A673 (cell line): ENCODE measurements around the gene TMEM163. TPM values are rescaled to one million over a fixed set of nuclear protein-coding genes. Genes with fewer than 3 reads are reported as not detected.

ENCODE experiments used
- BruUV-seq: library from RNA; stranded (reverse); fragments of 400-500 nt; replicated peaks from 2 replicates; lab custom pipeline; 2021; lab: Mats Ljungman, UMichigan
- CTCF ChIA-PET: fragments of 300-600 bp; sonication (Branson Sonifier 250); formaldehyde crosslinking; loops from one replicate; lab custom pipeline; 2022; ENCODE audit warnings: antibody characterized with exemption; lab: Charles Lee
- POLR2A ChIA-PET: fragments of 300-600 bp; sonication (Branson Sonifier 250); formaldehyde crosslinking; loops from one replicate; lab custom pipeline; 2022; ENCODE audit warnings: antibody characterized with exemption; ENCODE audit not compliant: low non-redundant PET; lab: Charles Lee
- DNase-seq: peaks from one replicate; pipeline ENCODE4 v3.0.0-alpha.2; 2015; ENCODE audit warnings: low spot score
- H3K27ac ChIP-seq: fragments of 200-600 bp; sonication (generic); 2 replicates; pipeline ENCODE4 v1.5.1; 2016; ENCODE audit warnings: mixed run types, low read depth, mild to moderate bottlenecking, mixed read lengths, antibody characterized with exemption, low read length; ENCODE audit not compliant: poor library complexity, severe bottlenecking
- H3K27me3 ChIP-seq: fragments of 200-600 bp; sonication (generic); replicated peaks from 2 replicates; pipeline ENCODE4 v1.6.1; 2017; ENCODE audit warnings: mixed run types, low read depth, mild to moderate bottlenecking, mixed read lengths, antibody characterized with exemption, low read length; ENCODE audit not compliant: insufficient read depth, poor library complexity
- H3K36me3 ChIP-seq: fragments of 200-600 bp; sonication (generic); 2 replicates; pipeline ENCODE4 v1.6.1; 2016; ENCODE audit warnings: mixed run types, mild to moderate bottlenecking, mixed read lengths, antibody characterized with exemption, low read length; ENCODE audit not compliant: insufficient read depth, poor library complexity, severe bottlenecking
- H3K4me1 ChIP-seq: fragments of 200-600 bp; sonication (generic); 2 replicates; pipeline ENCODE4 v1.6.1; 2017; ENCODE audit warnings: mixed run types, mild to moderate bottlenecking, mixed read lengths, antibody characterized with exemption, low read length; ENCODE audit not compliant: insufficient read depth, poor library complexity, severe bottlenecking
- H3K4me3 ChIP-seq: fragments of 200-600 bp; sonication (generic); 2 replicates; pipeline ENCODE4 v1.5.1; 2016; ENCODE audit warnings: low read depth, mixed run types, mild to moderate bottlenecking, mixed read lengths, low read length; ENCODE audit not compliant: poor library complexity, severe bottlenecking
- H3K9me3 ChIP-seq: fragments of 200-600 bp; sonication (generic); 2 replicates; pipeline ENCODE4 v1.6.1; 2016; ENCODE audit warnings: mixed run types, low read depth, mild to moderate bottlenecking, mixed read lengths, antibody characterized with exemption, low read length; ENCODE audit not compliant: poor library complexity, severe bottlenecking
- CTCF ChIP-seq: fragments of 300-800, 200-600 bp; sonication (generic); conservative IDR thresholded peaks from 2 replicates; pipeline ENCODE4 v1.5.1; 2017; ENCODE audit warnings: low read depth, mild to moderate bottlenecking, antibody characterized with exemption, low read length, moderate library complexity, mixed read lengths
- EZH2 ChIP-seq: fragments of 200-600 bp; sonication (generic); IDR thresholded peaks from 2 replicates; pipeline ENCODE4 v1.6.1; 2017; ENCODE audit warnings: borderline replicate concordance, low read depth, mild to moderate bottlenecking, mixed read lengths, antibody characterized with exemption, low read length; ENCODE audit not compliant: poor library complexity, severe bottlenecking
- intact Hi-C: fragments of 100-400 bp; cut with micrococcal nuclease; formaldehyde crosslinking; loops from one replicate; pipeline ENCODE4 v1.10.0; 2022; ENCODE audit not compliant: unreplicated experiment
- total RNA-seq: library from RNA; stranded (reverse); gene quantifications from 2 replicates; pipeline ENCODE4 v1.2.3, GENCODE V29; 2021

The TMEM163 gene
- total RNA-seq, 1 experiment from 2014 or later = not detected

GRCh38 chr2:134435505-134435904, 283.3 kb downstream of the TMEM163 start:
- Histone ChIP-seq H3K27me3 (no peaks in the 10 kb centered on the region), H3K4me1 (no peaks in the 10 kb centered on the region), H3K27ac (no peak overlapping the region), H3K9me3 (no peaks in the 10 kb centered on the region), H3K4me3 (no peak overlapping the region), H3K36me3 (no peaks in the 10 kb centered on the region)
- CTCF ChIA-PET = no interaction called here
- TF ChIP-seq EZH2 = no peak
- TF ChIP-seq CTCF = no peak
- DNase-seq = no peak
- BruUV-seq = no TSS peak
- POLR2A ChIA-PET = no interaction called here
- intact Hi-C loops = no loop called here

GRCh38 chr2:134433979-134434378, 284.8 kb downstream of the TMEM163 start:
- intact Hi-C loops = no loop called here

GRCh38 chr2:134433469-134433868, 285.3 kb downstream of the TMEM163 start:
- ChIA-PET POLR2A (no interaction called here), CTCF (no interaction called here)
- TF ChIP-seq EZH2 (no peak), CTCF (no peak)
- Histone ChIP-seq H3K27ac (no peak overlapping the region), H3K27me3 (no peaks in the 10 kb centered on the region), H3K4me1 (no peaks in the 10 kb centered on the region), H3K36me3 (no peaks in the 10 kb centered on the region), H3K9me3 (no peaks in the 10 kb centered on the region), H3K4me3 (no peak overlapping the region)
- intact Hi-C loops = no loop called here
- no TSS peak for BruUV-seq
- DNase-seq = no peak

More at GRCh38 chr2:134433979-134434378, 284.8 kb downstream of the TMEM163 start:
- Histone ChIP-seq H3K36me3 (no peaks in the 10 kb centered on the region), H3K9me3 (no peaks in the 10 kb centered on the region), H3K4me3 (no peak overlapping the region), H3K4me1 (no peaks in the 10 kb centered on the region), H3K27ac (no peak overlapping the region), H3K27me3 (no peaks in the 10 kb centered on the region)
- no peak for TF ChIP-seq CTCF
- no peak for TF ChIP-seq EZH2
- no peak for DNase-seq
- no TSS peak for BruUV-seq
- ChIA-PET CTCF (no interaction called here), POLR2A (no interaction called here)
